AG09319 (cell line): ENCODE data around the gene ZDHHC14.

Source experiments
- DNase-seq: peaks from one replicate; pipeline ENCODE4 v3.0.0-alpha.2; 2010; ENCODE audit warnings: low read depth; ENCODE audit errors: extremely low read depth
- TF ChIP-seq, protein P1 (sequence below): IDR thresholded peaks from 2 replicates; pipeline ENCODE4 v1.5.1; 2011; ENCODE audit warnings: low read depth, mild to moderate bottlenecking, inconsistent platforms, low read length, moderate library complexity

Gene ZDHHC14

DNA sequence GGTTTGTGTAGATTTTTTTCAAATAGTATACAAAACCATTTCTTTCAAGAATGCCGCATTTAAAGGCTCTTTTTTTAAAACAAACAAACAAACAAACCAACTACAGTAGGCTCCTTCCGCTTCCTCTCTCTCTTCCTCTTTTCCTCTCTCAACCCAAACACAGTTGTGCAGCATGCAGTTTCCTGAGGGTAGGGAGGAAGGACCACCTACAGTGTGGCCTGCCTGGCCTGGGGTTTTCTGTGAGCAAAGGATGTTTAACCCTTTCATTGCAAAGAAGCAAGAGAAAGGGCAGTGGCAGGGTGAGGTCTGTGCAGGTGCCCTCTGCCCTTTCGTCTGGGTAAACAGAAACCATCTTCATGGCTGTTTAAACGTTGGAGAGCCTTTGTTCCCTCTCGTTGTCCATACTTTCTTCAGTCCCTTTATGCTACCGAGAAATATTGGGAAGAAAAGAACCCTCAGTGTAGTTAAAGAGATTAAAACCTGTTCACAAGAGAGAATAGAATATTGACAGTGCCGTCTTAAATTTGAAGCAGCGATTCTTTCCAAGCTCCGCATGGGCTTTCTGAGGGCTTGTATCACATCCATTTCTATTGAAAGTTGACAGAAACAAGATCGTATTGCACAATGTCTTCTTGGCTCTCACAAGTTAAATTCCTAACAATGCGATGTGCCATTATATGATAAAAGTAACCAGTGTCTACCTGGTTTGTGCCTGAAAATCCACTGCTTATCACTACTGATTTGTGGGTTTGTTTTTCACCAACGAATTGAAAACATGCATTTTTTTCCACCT lies 226.5 kb downstream of the ZDHHC14 start:
- TF ChIP-seq, protein P1, sequence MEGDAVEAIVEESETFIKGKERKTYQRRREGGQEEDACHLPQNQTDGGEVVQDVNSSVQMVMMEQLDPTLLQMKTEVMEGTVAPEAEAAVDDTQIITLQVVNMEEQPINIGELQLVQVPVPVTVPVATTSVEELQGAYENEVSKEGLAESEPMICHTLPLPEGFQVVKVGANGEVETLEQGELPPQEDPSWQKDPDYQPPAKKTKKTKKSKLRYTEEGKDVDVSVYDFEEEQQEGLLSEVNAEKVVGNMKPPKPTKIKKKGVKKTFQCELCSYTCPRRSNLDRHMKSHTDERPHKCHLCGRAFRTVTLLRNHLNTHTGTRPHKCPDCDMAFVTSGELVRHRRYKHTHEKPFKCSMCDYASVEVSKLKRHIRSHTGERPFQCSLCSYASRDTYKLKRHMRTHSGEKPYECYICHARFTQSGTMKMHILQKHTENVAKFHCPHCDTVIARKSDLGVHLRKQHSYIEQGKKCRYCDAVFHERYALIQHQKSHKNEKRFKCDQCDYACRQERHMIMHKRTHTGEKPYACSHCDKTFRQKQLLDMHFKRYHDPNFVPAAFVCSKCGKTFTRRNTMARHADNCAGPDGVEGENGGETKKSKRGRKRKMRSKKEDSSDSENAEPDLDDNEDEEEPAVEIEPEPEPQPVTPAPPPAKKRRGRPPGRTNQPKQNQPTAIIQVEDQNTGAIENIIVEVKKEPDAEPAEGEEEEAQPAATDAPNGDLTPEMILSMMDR: no peak
- DNase-seq: no peak

DNA sequence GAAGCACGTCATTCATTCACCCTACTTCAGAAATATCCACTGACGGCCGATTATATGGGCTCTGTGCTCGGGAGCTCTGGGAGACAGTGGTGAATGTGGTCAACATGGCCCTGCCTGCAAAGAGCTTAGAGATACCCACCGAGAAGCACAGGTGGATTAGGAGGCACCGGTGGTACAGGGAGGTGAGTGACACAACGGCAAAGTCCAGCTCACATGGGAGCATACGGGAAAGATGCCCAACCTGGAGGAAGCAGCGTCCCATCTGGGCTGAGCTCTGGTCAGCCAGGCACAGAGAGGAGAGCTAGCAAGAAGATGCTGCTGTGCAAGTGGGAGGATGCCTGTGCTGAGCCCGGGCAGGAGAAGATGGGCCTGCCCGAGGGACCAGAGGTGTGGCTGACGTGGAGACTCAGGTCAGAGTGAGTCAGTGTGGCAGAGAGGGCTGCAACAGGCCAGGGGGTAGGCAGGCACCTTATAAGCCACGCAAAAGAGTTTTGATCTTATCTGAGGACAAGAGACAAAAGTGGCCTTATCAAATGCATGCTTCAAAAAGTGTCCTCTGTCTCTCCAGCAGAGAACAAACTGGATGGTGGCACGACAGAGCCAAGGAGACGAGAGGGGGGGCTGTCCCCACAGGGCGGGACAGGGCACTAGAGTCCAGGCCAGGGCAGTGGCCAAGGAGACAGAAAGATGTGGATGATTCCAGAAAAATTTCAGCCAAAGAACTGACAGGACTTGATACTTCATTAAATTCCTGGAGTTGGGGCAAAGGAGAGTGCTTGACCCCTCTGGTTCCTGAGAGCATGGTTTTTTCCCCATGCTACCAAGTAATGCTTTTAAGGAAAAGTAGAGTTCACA lies 227.5 kb downstream of the ZDHHC14 start:
- no peak for DNase-seq
- TF ChIP-seq, protein P1: no peak

DNA sequence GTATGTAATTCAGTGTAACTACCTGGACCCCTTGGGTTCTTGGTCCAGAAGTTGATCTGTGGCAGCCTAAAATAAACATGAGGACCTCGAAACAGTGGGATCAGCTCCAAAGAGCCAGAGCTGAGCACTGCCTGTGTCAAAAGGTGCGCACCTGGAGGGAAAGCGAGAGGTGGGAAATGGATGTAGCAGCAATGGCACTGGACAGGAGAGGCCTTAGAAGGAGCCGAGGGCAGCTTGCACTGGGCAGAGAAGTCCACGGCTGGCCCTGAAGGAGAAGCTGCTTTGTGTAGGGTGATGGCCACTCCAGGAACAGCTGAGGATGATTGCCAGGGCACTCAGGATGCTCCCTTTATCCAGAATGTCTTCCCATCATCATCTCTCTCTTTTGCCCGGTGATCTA lies 228.1 kb downstream of the ZDHHC14 start:
- TF ChIP-seq, protein P1: no peak
- no peak for DNase-seq

GRCh38 chr6:157609556-157609955 lies 228.6 kb downstream of the ZDHHC14 start:
- TF ChIP-seq, protein P1: no peak
- no peak for DNase-seq

GRCh38 chr6:157610451-157610999 lies 229.5 kb downstream of the ZDHHC14 start:
- DNase-seq: no peak
- TF ChIP-seq, protein P1: no peak

GRCh38 chr6:157611406-157611805 lies 230.4 kb downstream of the ZDHHC14 start:
- no peak for DNase-seq
- TF ChIP-seq, protein P1: no peak
